COLO668 (cell line): ENCODE data around the gene CD81.

ENCODE experiments used
- DNase-seq: peaks from one replicate; lab custom pipeline; 2025; ENCODE audit not compliant: unreplicated experiment; lab: John Stamatoyannopoulos, UW

Gene CD81

GRCh38 chr11:2419638-2420501 lies 42.8 kb downstream of the CD81 start:
- DNase-seq: peak; percentile 66

GRCh38 chr11:2420502-2421225 lies 43.6 kb downstream of the CD81 start:
- DNase-seq: peak; percentile 73

GRCh38 chr11:2421226-2421994 lies 44.3 kb downstream of the CD81 start:
- no peak for DNase-seq

- no peak for DNase-seq
Measured at GRCh38 chr11:2421996-2422395, 44.9 kb downstream of the CD81 start.

- no peak for DNase-seq
Measured at GRCh38 chr11:2422461-2423156, 45.5 kb downstream of the CD81 start.

GRCh38 chr11:2423157-2424025 lies 46.3 kb downstream of the CD81 start:
- no peak for DNase-seq

GRCh38 chr11:2424811-2425495 lies 47.8 kb downstream of the CD81 start:
- no peak for DNase-seq

GRCh38 chr11:2425506-2425905 lies 48.4 kb downstream of the CD81 start:
- no peak for DNase-seq

- no peak for DNase-seq
Measured at GRCh38 chr11:2426221-2426620, 49.1 kb downstream of the CD81 start.

GRCh38 chr11:2426826-2427521 lies 49.9 kb downstream of the CD81 start:
- DNase-seq: no peak

GRCh38 chr11:2427721-2428321 lies 50.7 kb downstream of the CD81 start:
- DNase-seq: no peak

GRCh38 chr11:2428322-2428795 lies 51.2 kb downstream of the CD81 start:
- peak; percentile 65 for DNase-seq

GRCh38 chr11:2431395-2431794 lies 54.3 kb downstream of the CD81 start:
- DNase-seq: no peak

- no peak for DNase-seq
Measured at GRCh38 chr11:2432171-2432621, 55.1 kb downstream of the CD81 start.

- no peak for DNase-seq
Measured at GRCh38 chr11:2432628-2433071, 55.5 kb downstream of the CD81 start.

GRCh38 chr11:2433106-2433925 lies 56.2 kb downstream of the CD81 start:
- DNase-seq: no peak

GRCh38 chr11:2434008-2434407 lies 56.9 kb downstream of the CD81 start:
- no peak for DNase-seq
